Mucosa of descending colon (tissue), 3 donors: Measurements from ENCODE around the gene ZNF366. TPM values are rescaled to one million over a fixed set of nuclear protein-coding genes. Genes with fewer than 3 reads are reported as not detected.

Experiments used
- ATAC-seq: fragments of 200-7000 bp; cut with Tn5 transposase; one replicate; pipeline ENCODE4 v1.9.1; 2020; ENCODE audit warnings: mild to moderate bottlenecking, moderate library complexity
- DNase-seq, 3 donors: peaks; one replicate each; pipeline ENCODE4 v3.0.0-alpha.2; 2020
- H3K36me3 ChIP-seq: fragments of 200-600 bp; one replicate; pipeline ENCODE4 v1.8.0; 2021; ENCODE audit warnings: low read depth, mild to moderate bottlenecking
- H3K4me1 ChIP-seq: fragments of 200-600 bp; one replicate; pipeline ENCODE4 v1.8.0; 2021; ENCODE audit warnings: low read depth, mild to moderate bottlenecking
- H3K4me3 ChIP-seq: fragments of 200-600 bp; one replicate; pipeline ENCODE4 v1.8.0; 2021; ENCODE audit warnings: mild to moderate bottlenecking
- H3K9me3 ChIP-seq: fragments of 200-600 bp; one replicate; pipeline ENCODE4 v1.8.0; 2021; ENCODE audit warnings: mild to moderate bottlenecking
- intact Hi-C, 2 donors: fragments of 100-400 bp; cut with DNase I in 1 of 2; cut with micrococcal nuclease in 1 of 2; formaldehyde crosslinking; loops; one replicate each; pipeline versions ENCODE4 v1.11.0 to v1.11.1; 2022; cut with DNase I, micrococcal nuclease
- total RNA-seq, 3 donors: library from RNA; stranded (reverse); fragmentation: NEBNext Ultra II Directional in 2 of 3; extraction: Animal tissue kit (Norgen Biotek cat#: 25700) in 2 of 3; gene quantifications; one replicate each; pipeline versions ENCODE4 v1.2.1 to v1.2.4, GENCODE V29; 2021 to 2023
- TF ChIP-seq, protein P1 (sequence below): fragments of 200-600 bp; IDR thresholded peaks from one replicate; pipeline ENCODE4 v1.8.0; 2022; ENCODE audit warnings: antibody characterized with exemption, mild to moderate bottlenecking
- donor health status: DM: no; HTN: no; CAD: no; lungs with moderate emphysema.
- donor health status: DM: no; HTN: no; CAD: no.
- donor health status: DM: no; HTN: yes; CAD: no.

Gene ZNF366
- total RNA-seq, 3 donors from 2014 or later: 0.96 to 1.6 (median 1.6) TPM

DNA sequence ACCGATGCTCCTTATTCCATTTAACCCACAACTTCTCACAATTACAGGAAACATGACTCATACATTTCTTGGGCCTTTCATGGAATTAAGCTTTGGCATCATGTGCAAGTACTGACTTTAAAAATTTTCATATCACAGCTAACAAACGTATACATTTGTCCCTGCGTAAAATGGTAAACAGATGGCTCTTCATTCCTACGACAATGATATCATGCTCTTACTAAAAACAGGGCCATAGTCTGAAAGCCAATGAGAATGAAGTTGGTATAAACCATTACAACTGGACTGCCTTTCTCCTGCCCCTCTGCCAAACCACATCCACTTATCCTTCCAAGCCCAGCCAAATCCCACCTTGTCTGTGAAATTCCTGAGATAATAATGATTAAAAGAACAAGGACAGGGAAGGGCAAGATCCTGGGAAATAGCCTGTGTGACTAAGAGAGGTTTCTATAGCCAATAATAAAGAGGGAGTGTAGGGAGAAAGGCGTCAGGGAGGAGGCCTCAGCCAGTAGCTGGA lies 44.9 kb upstream of the ZNF366 start:
- no peaks in the 10 kb centered on the region for H3K9me3 ChIP-seq
- no peak overlapping the region for H3K4me3 ChIP-seq
- no peaks in the 10 kb centered on the region for H3K36me3 ChIP-seq
- DNase-seq (no peak), ATAC-seq (no peak)
- intact Hi-C loops: no loop called here
- H3K4me1 ChIP-seq: no peaks in the 10 kb centered on the region
- TF ChIP-seq, protein P1, sequence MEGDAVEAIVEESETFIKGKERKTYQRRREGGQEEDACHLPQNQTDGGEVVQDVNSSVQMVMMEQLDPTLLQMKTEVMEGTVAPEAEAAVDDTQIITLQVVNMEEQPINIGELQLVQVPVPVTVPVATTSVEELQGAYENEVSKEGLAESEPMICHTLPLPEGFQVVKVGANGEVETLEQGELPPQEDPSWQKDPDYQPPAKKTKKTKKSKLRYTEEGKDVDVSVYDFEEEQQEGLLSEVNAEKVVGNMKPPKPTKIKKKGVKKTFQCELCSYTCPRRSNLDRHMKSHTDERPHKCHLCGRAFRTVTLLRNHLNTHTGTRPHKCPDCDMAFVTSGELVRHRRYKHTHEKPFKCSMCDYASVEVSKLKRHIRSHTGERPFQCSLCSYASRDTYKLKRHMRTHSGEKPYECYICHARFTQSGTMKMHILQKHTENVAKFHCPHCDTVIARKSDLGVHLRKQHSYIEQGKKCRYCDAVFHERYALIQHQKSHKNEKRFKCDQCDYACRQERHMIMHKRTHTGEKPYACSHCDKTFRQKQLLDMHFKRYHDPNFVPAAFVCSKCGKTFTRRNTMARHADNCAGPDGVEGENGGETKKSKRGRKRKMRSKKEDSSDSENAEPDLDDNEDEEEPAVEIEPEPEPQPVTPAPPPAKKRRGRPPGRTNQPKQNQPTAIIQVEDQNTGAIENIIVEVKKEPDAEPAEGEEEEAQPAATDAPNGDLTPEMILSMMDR: no peak

- no peak for DNase-seq
- Histone ChIP-seq H3K4me1 (no peaks in the 10 kb centered on the region), H3K9me3 (peaks cover 2% of the 10 kb centered on the region), H3K4me3 (no peak overlapping the region), H3K36me3 (no peaks in the 10 kb centered on the region)
- intact Hi-C loops: no loop called here
- ATAC-seq: no peak
- TF ChIP-seq, protein P1: no peak
Measured at GRCh38 chr5:72550595-72550994, 43.4 kb upstream of the ZNF366 start.

DNA sequence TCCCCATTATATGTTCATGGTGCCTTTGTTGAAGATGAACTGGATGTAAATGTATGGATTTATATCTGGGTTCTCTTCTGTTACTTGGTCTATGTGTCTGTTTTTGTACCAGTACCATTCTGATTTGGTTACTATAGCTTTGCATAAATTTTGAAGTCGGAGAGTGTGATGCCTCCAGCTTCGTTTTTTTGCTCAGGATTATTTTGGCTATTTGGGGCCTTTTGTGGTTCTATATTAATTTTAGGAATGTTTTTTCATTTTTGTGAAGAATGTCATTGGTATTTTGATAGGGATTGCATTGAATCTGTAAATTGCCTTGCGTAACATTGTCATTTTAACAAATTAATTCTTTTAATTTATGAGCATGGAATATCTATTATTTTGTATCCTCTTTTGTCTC lies 36.6 kb upstream of the ZNF366 start:
- intact Hi-C loops: no loop called here

GRCh38 chr5:72543365-72543764 lies 36.2 kb upstream of the ZNF366 start:
- intact Hi-C loops: no loop called here
- DNase-seq (no peak), ATAC-seq (no peak)
- Histone ChIP-seq H3K4me3 (no peak overlapping the region), H3K9me3 (peaks cover 3% of the 10 kb centered on the region), H3K4me1 (no peaks in the 10 kb centered on the region), H3K36me3 (no peaks in the 10 kb centered on the region)
- TF ChIP-seq, protein P1: no peak

More for the DNA sequence above, 36.6 kb upstream of the ZNF366 start:
- TF ChIP-seq, protein P1: no peak
- Histone ChIP-seq H3K4me1 (no peaks in the 10 kb centered on the region), H3K9me3 (peaks cover 3% of the 10 kb centered on the region), H3K36me3 (no peaks in the 10 kb centered on the region), H3K4me3 (no peak overlapping the region)
- ATAC-seq: no peak
- DNase-seq: no peak

DNA sequence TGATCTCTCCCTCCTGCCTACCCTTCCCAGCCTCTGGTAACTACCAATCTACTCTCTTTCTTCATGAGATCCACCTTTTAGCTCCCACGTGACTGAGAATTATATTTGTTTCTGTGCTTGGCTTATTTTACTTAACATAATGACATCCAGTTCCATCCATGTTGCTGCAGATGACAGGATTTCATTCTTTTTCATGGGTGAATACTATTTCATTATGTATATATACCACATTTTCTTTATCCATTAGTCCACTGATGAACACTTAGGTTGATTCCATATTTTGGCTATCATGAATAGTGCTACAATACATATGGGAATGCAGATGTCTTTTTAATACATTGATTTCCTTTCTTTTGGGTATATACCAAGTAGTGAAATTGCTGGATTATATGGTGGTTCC lies 35.5 kb upstream of the ZNF366 start:
- intact Hi-C loops: no loop called here
- Histone ChIP-seq H3K4me3 (no peak overlapping the region), H3K9me3 (peaks cover 3% of the 10 kb centered on the region), H3K4me1 (no peaks in the 10 kb centered on the region), H3K36me3 (no peaks in the 10 kb centered on the region)
- no peak for DNase-seq
- no peak for ATAC-seq
- TF ChIP-seq, protein P1: no peak
